ENCODE results near the gene FNDC10.

FNDC10 gene

GRCh38 chr1:1603671-1604373 is 3.9 kb upstream of the FNDC10 start:
- no peak for TF ChIP-seq CTCF (IDR thresholded peaks at IDR 0.05; ENCODE audit: low read length)
- TF ChIP-seq EZH2 (IDR thresholded peaks at IDR 0.05; ENCODE audit: borderline replicate concordance, low read length): no peak

GRCh38 chr1:1602968-1603506 is 3.1 kb upstream of the FNDC10 start:
- no peak overlapping the region for H2AFZ ChIP-seq (ENCODE audit: low read length)
- H3K4me2 ChIP-seq (ENCODE audit: low read length): no peak overlapping the region
- H3K9me3 ChIP-seq (ENCODE audit: low read length): no peaks in the 10 kb centered on the region
- no peaks in the 10 kb centered on the region for H3K79me2 ChIP-seq (ENCODE audit: insufficient read depth, low read length)
- H3K9ac ChIP-seq (ENCODE audit: low read length): no peak overlapping the region
- no peak overlapping the region for H3K27ac ChIP-seq (ENCODE audit: low read depth, low read length, poor library complexity, severe bottlenecking)
- H3K27me3 ChIP-seq (ENCODE audit: insufficient read depth, low read length): no peaks in the 10 kb centered on the region
- no peaks in the 10 kb centered on the region for H3K36me3 ChIP-seq (ENCODE audit: insufficient read depth, low read length)
- H3K4me3 ChIP-seq (ENCODE audit: low read depth, low read length, poor library complexity, severe bottlenecking): no peak overlapping the region
- no peak for TF ChIP-seq CTCF (IDR thresholded peaks at IDR 0.05; ENCODE audit: low read length)
- TF ChIP-seq EZH2 (IDR thresholded peaks at IDR 0.05; ENCODE audit: borderline replicate concordance, low read length): no peak
- peaks cover 9% of the 10 kb centered on the region for H3K4me1 ChIP-seq (ENCODE audit: insufficient read depth, low read length, severe bottlenecking)
- no peaks in the 10 kb centered on the region for H3F3A ChIP-seq (ENCODE audit: insufficient read depth, low read length)
- no peaks in the 10 kb centered on the region for H4K20me1 ChIP-seq (ENCODE audit: insufficient read depth, low read length)
- no peaks in the 10 kb centered on the region for H3K9me2 ChIP-seq (ENCODE audit: low read depth, low read length)

More at GRCh38 chr1:1603671-1604373, 3.9 kb upstream of the FNDC10 start:
- H3K4me2 ChIP-seq (ENCODE audit: low read length): no peak overlapping the region
- no peak overlapping the region for H3K9ac ChIP-seq (ENCODE audit: low read length)
- no peaks in the 10 kb centered on the region for H3F3A ChIP-seq (ENCODE audit: insufficient read depth, low read length)
- no peaks in the 10 kb centered on the region for H3K9me2 ChIP-seq (ENCODE audit: low read depth, low read length)
- no peaks in the 10 kb centered on the region for H3K36me3 ChIP-seq (ENCODE audit: insufficient read depth, low read length)
- H2AFZ ChIP-seq (ENCODE audit: low read length): no peak overlapping the region
- H3K4me1 ChIP-seq (ENCODE audit: insufficient read depth, low read length, severe bottlenecking): peaks cover 9% of the 10 kb centered on the region
- no peaks in the 10 kb centered on the region for H4K20me1 ChIP-seq (ENCODE audit: insufficient read depth, low read length)
- no peak overlapping the region for H3K27ac ChIP-seq (ENCODE audit: low read depth, low read length, poor library complexity, severe bottlenecking)
- no peaks in the 10 kb centered on the region for H3K9me3 ChIP-seq (ENCODE audit: low read length)
- H3K79me2 ChIP-seq (ENCODE audit: insufficient read depth, low read length): no peaks in the 10 kb centered on the region
- H3K27me3 ChIP-seq (ENCODE audit: insufficient read depth, low read length): no peaks in the 10 kb centered on the region
- H3K4me3 ChIP-seq (ENCODE audit: low read depth, low read length, poor library complexity, severe bottlenecking): no peak overlapping the region

- no peak overlapping the region for H3K27ac ChIP-seq (ENCODE audit: low read depth, low read length, poor library complexity, severe bottlenecking)
- no peaks in the 10 kb centered on the region for H3K9me2 ChIP-seq (ENCODE audit: low read depth, low read length)
- TF ChIP-seq CTCF (IDR thresholded peaks at IDR 0.05; ENCODE audit: low read length) (no peak), EZH2 (IDR thresholded peaks at IDR 0.05; ENCODE audit: borderline replicate concordance, low read length) (no peak)
- H3K4me2 ChIP-seq (ENCODE audit: low read length): no peak overlapping the region
- no peak overlapping the region for H3K9ac ChIP-seq (ENCODE audit: low read length)
- no peaks in the 10 kb centered on the region for H4K20me1 ChIP-seq (ENCODE audit: insufficient read depth, low read length)
- no peak overlapping the region for H2AFZ ChIP-seq (ENCODE audit: low read length)
- no peaks in the 10 kb centered on the region for H3F3A ChIP-seq (ENCODE audit: insufficient read depth, low read length)
- H3K9me3 ChIP-seq (ENCODE audit: low read length): no peaks in the 10 kb centered on the region
- no peaks in the 10 kb centered on the region for H3K27me3 ChIP-seq (ENCODE audit: insufficient read depth, low read length)
- H3K36me3 ChIP-seq (ENCODE audit: insufficient read depth, low read length): no peaks in the 10 kb centered on the region
- H3K4me1 ChIP-seq (ENCODE audit: insufficient read depth, low read length, severe bottlenecking): peaks cover 9% of the 10 kb centered on the region
- no peaks in the 10 kb centered on the region for H3K79me2 ChIP-seq (ENCODE audit: insufficient read depth, low read length)
- no peak overlapping the region for H3K4me3 ChIP-seq (ENCODE audit: low read depth, low read length, poor library complexity, severe bottlenecking)
These were observed 2.5 kb upstream of the FNDC10 start for GRCh38 chr1:1602304-1602967.

Measured in OCI-LY1 (cell line).